PFSK-1 (cell line): ENCODE measurements around the gene MACROD1.

ENCODE experiments used
- POLR2AphosphoS5 ChIP-seq: IDR thresholded peaks from 2 replicates; pipeline ENCODE4 v1.6.1; 2012; ENCODE audit warnings: low read depth, mild to moderate bottlenecking, control low read depth, low read length, moderate library complexity
- REST ChIP-seq, 2 experiments: IDR thresholded peaks; 2 replicates each; pipeline versions ENCODE4 v1.6.1 to v1.8.0; 2011 to 2012; ENCODE audit warnings: low read depth in 2 of 2, low read length in 2 of 2, control low read depth in 1 of 2, inconsistent platforms in 1 of 2, mild to moderate bottlenecking in 1 of 2, moderate library complexity in 1 of 2; ENCODE audit not compliant: insufficient read depth in 1 of 2
- TAF1 ChIP-seq: IDR thresholded peaks from 2 replicates; pipeline ENCODE4 v1.6.1; 2012; ENCODE audit warnings: low read length, control low read depth, borderline replicate concordance; ENCODE audit not compliant: insufficient read depth

DNA sequence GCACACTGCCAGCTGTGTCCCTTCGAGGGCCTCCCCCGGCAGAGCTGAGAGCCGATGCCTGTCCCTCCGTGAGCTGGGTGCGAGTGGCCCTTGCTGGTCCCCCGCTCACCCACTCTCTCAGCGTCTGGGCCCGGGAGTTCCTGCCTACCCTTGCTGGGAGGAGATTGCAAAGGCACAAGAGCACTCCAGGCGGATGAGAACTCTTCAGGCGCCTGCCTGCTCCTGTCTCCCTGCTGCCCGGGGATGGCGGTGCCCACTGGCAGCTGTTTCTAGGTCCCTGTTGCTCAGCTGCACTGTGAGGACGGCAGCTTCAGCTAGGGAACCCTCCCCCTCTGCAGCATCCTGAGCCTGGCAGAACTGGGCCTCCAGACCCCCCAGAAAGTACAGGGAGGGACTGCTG is 69.1 kb downstream of the MACROD1 start:
- TF ChIP-seq POLR2AphosphoS5 (no peak), TAF1 (no peak), REST (IDR thresholded peaks at IDR 0.05; ENCODE audit: insufficient read depth in 1 of 2, low read depth in 2 of 2, low read length in 2 of 2) (no peak)
